ENCODE measurements around the gene OSBP2.

The OSBP2 gene

DNA sequence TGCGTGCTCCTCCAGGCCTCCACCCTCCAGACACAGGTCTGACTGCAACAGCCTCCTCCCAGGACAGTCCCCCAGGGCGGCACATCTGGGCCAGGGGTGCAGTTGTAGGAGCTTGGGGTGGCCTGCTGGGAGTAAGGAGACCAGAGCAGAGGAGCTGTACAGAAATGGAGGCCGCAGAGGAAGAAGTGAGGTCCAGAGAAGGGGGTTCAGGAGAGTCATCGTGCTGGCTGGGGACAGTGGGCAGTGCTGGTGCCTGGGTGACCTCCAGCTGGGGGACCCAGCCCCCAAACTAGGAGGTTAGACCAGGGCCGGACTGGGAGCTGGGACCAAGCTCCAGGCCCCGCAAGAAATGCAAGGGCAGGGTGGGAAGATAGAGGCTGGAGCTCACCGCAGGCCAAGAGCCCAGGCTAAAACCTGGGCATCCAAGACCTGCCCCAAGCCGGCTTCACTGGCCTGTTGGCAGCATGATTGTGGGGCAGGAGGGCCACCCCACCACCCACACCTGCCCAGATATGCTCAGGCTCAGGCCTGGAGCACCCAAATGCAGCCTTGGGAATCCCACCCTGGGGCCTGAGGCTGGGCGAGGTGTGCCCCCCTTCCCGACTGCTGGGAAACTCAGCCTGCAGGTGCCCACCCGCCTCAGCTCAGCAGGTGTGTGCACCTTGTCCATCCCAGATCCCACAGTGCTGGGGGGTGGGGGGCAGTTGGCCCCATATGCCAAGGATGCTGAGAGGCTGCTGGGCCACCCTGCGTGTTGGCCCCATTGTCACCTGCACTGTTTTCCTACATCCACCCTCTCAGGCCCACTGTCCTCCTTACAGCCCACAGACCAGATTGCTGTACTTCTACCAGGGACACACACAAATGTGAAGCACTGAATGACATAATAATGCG, 177.0 kb downstream of the OSBP2 start:
- DNase-seq, result no peak

- no peak for DNase-seq
These were observed 177.8 kb downstream of the OSBP2 start for GRCh38 chr22:30872285-30873041.

- DNase-seq, result no peak
These were observed 178.5 kb downstream of the OSBP2 start for GRCh38 chr22:30873086-30873650.

GRCh38 chr22:30873661-30874060, 179.0 kb downstream of the OSBP2 start:
- no peak for DNase-seq

- no peak for DNase-seq
These were observed 180.0 kb downstream of the OSBP2 start for GRCh38 chr22:30874431-30875370.

DNA sequence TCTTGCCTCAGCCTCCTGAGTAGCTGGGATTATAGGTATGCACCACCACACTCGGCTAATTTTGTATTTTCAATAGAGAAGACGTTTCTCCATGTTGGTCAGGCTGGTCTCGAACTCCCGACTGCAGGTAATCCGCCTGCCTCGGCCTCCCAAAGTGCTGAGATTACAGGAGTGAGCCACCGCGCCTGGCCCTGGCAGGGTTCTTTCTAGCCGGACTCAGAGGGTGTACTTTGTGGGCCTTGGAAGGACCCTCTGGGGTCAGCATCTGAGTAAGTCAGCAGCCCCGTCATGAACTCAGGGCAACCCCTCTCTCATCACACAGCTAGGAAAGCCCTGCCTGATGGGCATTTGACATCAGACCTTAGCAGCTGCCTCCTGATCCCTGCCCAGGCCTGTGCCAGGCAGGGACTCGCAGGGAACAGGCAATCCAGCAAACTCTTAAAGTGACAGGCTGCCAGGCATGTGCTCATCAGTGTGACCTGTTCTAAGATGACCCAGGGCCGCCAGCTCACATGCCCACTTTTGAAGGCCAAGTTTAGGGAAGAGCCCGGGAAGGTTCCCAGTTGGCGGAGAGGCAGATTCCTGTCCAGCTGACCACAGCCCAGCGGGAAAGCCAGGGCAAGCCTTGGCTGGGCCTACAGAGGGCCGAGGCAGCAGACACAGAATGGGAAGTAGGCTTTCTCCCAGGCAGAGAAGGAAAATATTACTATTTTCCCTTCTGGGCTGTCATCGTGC, 181.0 kb downstream of the OSBP2 start:
- no peak for DNase-seq

- DNase-seq, result no peak
These were observed 181.6 kb downstream of the OSBP2 start for GRCh38 chr22:30876221-30876751.

DNA sequence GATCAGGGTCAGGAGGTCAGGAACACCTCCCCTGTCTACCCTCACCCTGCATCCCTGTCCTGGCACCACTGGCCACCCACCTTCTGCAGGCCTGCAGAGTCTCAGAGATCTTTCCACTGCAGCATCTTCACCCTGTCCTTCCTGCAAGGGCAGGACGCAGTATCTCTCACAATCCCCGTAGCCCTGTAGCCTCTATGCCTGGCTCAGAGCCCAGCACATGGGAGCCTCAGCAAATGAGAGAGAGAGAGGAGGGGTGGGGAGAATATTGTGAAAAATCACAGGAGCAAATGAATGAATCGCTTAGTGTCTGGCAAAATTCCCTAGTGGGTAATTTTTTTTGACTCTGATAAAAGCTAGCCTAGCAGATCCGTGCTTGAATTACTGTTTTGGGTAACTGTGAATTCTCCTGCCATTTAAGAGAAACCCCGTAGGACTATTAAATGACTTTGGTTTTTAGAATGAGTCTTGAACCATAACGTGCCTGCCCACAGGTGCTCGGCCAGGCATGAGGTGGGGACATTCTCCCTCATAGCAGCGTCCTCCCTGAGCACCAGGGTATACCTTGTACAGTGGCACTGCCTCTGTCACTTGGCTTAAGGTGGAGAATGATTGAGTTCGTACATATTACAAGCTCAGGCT, 182.4 kb downstream of the OSBP2 start:
- DNase-seq, result peak; percentile 48

GRCh38 chr22:30877662-30878515, 183.2 kb downstream of the OSBP2 start:
- DNase-seq, result no peak

DNA sequence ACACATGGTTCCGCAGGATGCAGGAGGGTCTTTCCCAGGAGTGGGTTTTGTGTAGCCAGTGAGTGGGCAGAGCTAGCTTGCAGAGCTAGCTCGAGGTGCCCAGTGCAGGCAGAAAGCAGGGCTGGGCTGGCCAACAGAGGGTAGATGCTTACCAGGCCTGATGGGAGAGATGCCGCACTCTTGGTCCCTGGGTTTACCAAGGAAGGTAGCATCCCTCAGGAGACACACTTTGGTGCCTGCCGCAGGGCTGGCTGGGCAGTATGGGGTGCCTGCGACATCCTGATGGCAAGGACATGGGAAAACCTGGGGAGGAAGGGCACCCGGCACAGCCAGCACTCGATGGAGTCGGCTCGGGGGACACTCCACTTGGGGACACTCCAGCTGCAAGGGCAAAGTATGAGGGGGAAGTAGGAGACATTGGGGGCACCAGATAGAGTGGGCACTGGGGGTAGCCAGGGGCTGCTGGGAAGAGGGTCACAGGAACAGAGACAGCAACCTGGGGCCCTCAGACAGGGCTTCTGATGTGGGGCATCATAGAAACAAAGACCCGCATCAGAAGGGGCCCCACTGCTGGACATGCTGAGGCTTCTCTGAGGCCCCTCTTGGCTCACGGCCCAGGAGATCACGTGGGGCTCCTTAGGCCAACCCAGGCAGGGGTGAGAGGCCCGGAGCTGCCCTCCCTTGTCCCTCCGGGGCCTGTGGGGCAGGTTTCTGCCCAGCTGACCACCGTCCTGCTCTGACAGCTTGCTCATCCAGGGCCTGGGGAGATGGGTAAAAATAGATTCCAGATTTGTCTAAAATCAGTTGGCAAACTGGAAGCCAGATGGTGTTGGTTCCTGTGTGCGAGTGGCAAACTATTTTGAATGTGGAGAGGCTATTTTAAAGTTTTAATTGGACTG, 184.1 kb downstream of the OSBP2 start:
- DNase-seq, result no peak

- no peak for DNase-seq
These were observed 184.7 kb downstream of the OSBP2 start for GRCh38 chr22:30879415-30879797.

- DNase-seq, result no peak
These were observed 185.5 kb downstream of the OSBP2 start for GRCh38 chr22:30880181-30880601.

DNA sequence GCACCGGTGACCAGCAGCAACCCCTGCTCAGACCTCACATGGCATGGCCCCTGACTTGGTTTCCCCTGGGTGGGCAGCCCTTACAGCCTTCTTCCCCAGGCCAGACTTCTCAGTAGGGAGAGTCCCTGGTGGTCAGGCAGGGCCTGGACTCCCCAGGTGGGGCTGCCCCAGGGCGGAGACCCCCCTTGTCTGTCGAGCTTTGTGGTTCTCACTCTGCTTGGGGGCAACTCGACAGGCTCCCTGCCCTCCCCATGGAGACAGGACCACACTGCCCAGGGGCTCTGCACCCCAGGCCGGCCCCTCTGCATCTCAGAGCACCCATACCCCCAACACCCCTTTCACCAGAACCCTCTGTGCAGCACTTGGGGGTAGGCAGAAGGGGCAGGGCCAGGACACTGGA, 186.2 kb downstream of the OSBP2 start:
- no peak for DNase-seq

DNA sequence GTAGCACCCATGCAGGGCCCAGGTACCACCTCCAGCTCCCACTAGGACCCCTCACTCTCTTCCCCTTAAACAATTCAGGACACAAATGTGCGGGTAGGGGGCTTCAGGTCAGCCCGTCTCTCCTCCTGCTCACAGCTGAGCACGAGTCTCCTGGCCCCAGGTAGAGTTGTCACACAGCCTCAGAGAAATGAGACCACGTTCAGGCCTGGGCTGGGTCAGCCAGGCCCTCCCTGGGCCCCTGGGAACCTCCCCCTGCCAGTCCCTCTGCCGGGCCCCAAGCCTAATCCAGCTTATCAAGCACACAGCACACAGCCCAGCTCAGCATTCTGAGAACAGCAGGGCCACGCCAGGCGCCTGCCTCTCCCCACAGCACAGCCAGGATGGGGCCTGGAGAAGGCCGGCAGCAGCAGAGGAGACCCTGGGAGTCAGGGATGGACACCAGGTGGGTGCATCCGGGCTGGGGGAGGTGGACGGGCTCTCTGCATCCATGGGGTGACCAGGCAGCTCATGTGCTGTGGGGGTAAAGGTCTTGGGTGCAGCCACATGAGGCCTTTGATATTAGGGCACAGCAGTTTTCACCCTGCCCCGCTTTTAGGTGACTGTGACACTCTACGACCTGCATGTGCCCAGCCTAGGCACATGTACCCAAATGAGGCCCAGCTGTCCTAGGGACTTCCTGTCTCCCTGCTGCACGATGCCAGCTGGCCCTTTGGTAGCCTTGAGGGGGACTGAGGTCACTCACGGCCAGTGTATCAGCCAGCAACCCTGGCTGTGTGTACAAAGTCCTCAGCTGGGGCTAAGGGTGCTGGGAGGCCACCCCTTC, 186.9 kb downstream of the OSBP2 start:
- DNase-seq, result no peak

DNA sequence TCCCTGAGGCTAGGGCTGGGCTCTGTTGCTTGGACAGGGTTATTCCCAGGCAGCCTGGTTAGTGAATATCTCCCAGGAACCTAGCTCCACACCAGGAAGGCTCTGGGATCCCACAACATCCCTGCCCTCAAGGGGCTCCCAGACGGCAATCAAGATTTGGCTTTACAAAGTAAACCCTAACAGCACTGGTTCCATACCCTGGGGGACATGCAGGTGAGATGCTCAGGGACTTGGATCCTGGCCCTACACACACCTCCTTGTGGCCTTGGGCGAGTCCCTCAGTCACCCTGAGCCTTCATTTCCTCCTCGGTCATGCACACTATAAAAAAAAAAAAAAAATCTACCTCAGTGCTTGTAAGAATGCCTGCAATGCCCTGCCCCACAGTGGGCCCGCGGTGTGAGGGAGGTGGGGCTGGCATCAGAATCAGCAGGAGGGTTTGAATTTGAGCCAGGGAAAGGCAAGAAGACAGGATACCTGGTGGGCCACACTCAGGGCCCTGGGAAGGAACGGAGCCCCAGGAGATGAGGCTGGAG, 187.6 kb downstream of the OSBP2 start:
- no peak for DNase-seq

GRCh38 chr22:30882974-30883533, 188.4 kb downstream of the OSBP2 start:
- no peak for DNase-seq

GRCh38 chr22:30883586-30884145, 189.0 kb downstream of the OSBP2 start:
- no peak for DNase-seq

Measured in fibroblast of upper back skin (primary cell).